ENCODE results near the gene JDP2. TPM values are rescaled to one million over a fixed set of nuclear protein-coding genes. Genes with fewer than 3 reads are reported as not detected.

Gene JDP2
- total and polyA plus RNA-seq, 2 donors (not counting 1 experiment from before 2014, with no cell fraction given), result 7.9 to 17.9 TPM

DNA sequence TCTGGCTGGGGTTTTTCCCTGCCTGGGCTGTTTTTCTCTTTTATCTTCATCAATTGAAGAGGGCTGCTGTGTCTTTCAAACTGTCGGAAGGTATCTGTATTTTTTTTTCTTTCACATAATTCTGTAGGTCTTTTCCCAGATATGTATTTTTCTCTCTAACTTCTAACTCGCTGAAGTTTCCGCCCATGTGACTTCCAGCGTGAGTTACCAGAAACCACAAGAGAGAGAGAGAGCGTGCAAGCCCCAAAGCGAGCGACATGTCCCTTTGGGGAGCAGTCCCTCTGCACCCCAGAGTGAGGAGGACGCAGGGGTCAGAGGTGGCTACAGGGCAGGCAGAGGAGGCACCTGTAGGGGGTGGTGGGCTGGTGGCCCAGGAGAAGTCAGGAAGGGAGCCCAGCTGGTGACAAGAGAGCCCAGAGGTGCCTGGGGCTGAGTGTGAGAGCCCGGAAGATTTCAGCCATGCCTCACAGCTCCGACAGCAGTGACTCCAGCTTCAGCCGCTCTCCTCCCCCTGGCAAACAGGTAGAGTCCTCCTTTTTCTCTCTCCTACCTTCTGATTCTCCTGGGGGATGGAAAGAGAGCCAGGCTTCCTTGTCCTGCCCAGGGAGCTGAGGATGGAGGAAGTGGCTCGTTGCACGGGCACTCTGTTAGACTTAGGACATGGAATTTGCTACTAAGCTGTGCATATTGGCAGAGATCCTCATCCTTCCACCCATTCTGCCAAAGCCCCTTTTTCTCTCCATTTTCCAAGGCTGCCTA lies 94.6 kb downstream of the JDP2 start, which contains the start of gene BATF:
BATF (plus strand) TSS at position 246 of the 759 bp plus-strand sequence; CDS start at position 460, 214 bp downstream.
- TF ChIP-seq EZH2 (IDR thresholded peaks at IDR 0.05; ENCODE audit: borderline replicate concordance, insufficient read depth, low read depth, low read length, poor library complexity, severe bottlenecking), result no peak
- no peak for TF ChIP-seq CTCF (IDR thresholded peaks at IDR 0.05)
- H3K27ac Mint-ChIP-seq, result peak within 1 kb of the TSS; percentile 98
- Histone ChIP-seq H2AFZ (ENCODE audit: insufficient read depth, low read depth, low read length, poor library complexity, severe bottlenecking) (peak within 1 kb of the TSS; percentile 85), H4K20me1 (ENCODE audit: control insufficient read depth, insufficient read depth, low read length, poor library complexity, severe bottlenecking) (no peaks in the 10 kb centered on the region), H3K4me2 (replicated peaks; ENCODE audit: low read depth, low read length, poor library complexity, severe bottlenecking) (peak within 1 kb of the TSS; percentile 92), H3K36me3 (replicated peaks in 1 of 2; ENCODE audit: control extremely low read depth in 1 of 2, control insufficient read depth in 1 of 2, extremely low read depth in 1 of 2, insufficient read depth in 2 of 2, low read length in 1 of 2) (peaks cover 0 to 11% of the 10 kb centered on the region in 2 experiments), H3K4me3 (ENCODE audit: control extremely low read depth in 1 of 5, extremely low read depth in 1 of 5, insufficient read depth in 1 of 5, low read depth in 2 of 5, low read length in 4 of 5) (peak within 1 kb of the TSS; percentile 53 to 80 (median 78)), H3K79me2 (ENCODE audit: control insufficient read depth, insufficient read depth, low read length) (peaks cover 55% of the 10 kb centered on the region), H3K27ac (ENCODE audit: low read length in 2 of 2) (peak within 1 kb of the TSS; percentile 68 to 78), H3K4me1 (ENCODE audit: control insufficient read depth in 2 of 2, insufficient read depth in 2 of 2, low read length in 2 of 2) (peaks cover 35 to 51% of the 10 kb centered on the region in 2 donors), H3K9ac (ENCODE audit: low read length) (peak within 1 kb of the TSS; percentile 79), H3K9me3 (ENCODE audit: control extremely low read depth in 1 of 3, control insufficient read depth in 2 of 3, insufficient read depth in 1 of 3, low read length in 2 of 3) (no peaks in the 10 kb centered on the region), H3K27me3 (replicated peaks in 1 of 4; ENCODE audit: control extremely low read depth in 1 of 4, control insufficient read depth in 3 of 4, insufficient read depth in 4 of 4, low read length in 3 of 4) (no peaks in the 10 kb centered on the region)
- ChIA-PET POLR2A (interaction anchor here (0.6 to 1.7 kb wide), 4 partner anchors 8 to 170 kb away, joined by 3 to 7 read pairs (median 4); no protein-coding TSS in a partner anchor), CTCF (interaction anchor here (0.6 to 13.0 kb wide), 14 partner anchors 8 to 434 kb away, joined by 3 to 108 read pairs (median 3); partner anchors contain the start of gene FLVCR2)
- H3K4me3 Mint-ChIP-seq, result peak within 1 kb of the TSS; percentile 99
- intact Hi-C loops (cut with micrococcal nuclease), result loop anchor here (2.0 to 5.0 kb wide), 2 partner anchors 20 to 140 kb away; partner anchors contain the start of genes ERG28 and TTLL5
- no peaks in the 10 kb centered on the region for H3K27me3 Mint-ChIP-seq
- H3K9me3 Mint-ChIP-seq (ENCODE audit: insufficient read depth), result no peaks in the 10 kb centered on the region
- WGBS (ENCODE audit: insufficient coverage), result 2% methylated on average over 9 of the region's 13 CpGs
- ATAC-seq (ENCODE audit: low read depth) (peak; percentile 71), DNase-seq (peak; percentile 83)
- peaks cover 69% of the 10 kb centered on the region for H3K4me1 Mint-ChIP-seq

All from B cell (primary cell).